ENCODE results near the gene TDRD9.

The TDRD9 gene

GRCh38 chr14:103928011-103928890 is at the start of gene TDRD9:
TSS of gene TDRD9 (plus strand) at chr14:103928456. CDS start at chr14:103928510, 54 bp downstream.
- H3K4me3 ChIP-seq (ENCODE audit: low read depth, low read length): no peak within 1 kb of the TSS
- no peak within 1 kb of the TSS for H3K27ac ChIP-seq
- TF ChIP-seq, protein P1, sequence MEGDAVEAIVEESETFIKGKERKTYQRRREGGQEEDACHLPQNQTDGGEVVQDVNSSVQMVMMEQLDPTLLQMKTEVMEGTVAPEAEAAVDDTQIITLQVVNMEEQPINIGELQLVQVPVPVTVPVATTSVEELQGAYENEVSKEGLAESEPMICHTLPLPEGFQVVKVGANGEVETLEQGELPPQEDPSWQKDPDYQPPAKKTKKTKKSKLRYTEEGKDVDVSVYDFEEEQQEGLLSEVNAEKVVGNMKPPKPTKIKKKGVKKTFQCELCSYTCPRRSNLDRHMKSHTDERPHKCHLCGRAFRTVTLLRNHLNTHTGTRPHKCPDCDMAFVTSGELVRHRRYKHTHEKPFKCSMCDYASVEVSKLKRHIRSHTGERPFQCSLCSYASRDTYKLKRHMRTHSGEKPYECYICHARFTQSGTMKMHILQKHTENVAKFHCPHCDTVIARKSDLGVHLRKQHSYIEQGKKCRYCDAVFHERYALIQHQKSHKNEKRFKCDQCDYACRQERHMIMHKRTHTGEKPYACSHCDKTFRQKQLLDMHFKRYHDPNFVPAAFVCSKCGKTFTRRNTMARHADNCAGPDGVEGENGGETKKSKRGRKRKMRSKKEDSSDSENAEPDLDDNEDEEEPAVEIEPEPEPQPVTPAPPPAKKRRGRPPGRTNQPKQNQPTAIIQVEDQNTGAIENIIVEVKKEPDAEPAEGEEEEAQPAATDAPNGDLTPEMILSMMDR (IDR thresholded peaks at IDR 0.05; ENCODE audit: low read depth, low read length, missing control alignments): no peak
- H3K36me3 ChIP-seq (replicated peaks): no peaks in the 10 kb centered on the region
- in situ Hi-C loops (cut with HindIII; ENCODE audit: low pct_ligation_motif_present, low sequenced_read_pairs): no loop called here
- H3K27me3 ChIP-seq (replicated peaks): no peaks in the 10 kb centered on the region
- no peak for DNase-seq

DNA sequence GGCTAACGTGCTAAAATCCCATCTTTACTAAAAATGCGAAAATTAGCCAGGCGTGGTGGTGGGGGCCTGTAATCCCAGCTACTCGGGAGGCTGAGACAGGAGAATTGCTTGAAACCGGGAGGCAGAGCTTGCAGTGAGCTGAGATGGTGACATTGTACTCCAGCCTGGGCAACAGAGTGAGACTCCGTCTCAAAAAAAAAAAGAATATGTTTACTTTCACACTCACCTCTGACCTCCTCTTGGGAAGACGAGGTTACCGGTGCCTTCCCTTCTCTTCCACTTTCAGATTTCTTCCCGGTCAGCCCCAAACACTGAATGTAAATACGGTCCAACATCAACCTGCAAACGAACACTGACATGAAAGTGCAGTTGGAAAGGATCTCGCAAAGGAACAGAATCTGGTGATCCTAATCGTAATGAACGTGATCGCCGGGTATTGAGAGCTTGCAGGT is 49.1 kb upstream of the TDRD9 start:
- DNase-seq: no peak
- Histone ChIP-seq H3K27ac (no peak overlapping the region), H3K27me3 (replicated peaks) (no peaks in the 10 kb centered on the region), H3K36me3 (replicated peaks) (no peaks in the 10 kb centered on the region), H3K4me3 (ENCODE audit: low read depth, low read length) (no peak overlapping the region)
- TF ChIP-seq, protein P1 (IDR thresholded peaks at IDR 0.05; ENCODE audit: low read depth, low read length, missing control alignments): no peak
- in situ Hi-C loops (cut with HindIII; ENCODE audit: low pct_ligation_motif_present, low sequenced_read_pairs): no loop called here

DNA sequence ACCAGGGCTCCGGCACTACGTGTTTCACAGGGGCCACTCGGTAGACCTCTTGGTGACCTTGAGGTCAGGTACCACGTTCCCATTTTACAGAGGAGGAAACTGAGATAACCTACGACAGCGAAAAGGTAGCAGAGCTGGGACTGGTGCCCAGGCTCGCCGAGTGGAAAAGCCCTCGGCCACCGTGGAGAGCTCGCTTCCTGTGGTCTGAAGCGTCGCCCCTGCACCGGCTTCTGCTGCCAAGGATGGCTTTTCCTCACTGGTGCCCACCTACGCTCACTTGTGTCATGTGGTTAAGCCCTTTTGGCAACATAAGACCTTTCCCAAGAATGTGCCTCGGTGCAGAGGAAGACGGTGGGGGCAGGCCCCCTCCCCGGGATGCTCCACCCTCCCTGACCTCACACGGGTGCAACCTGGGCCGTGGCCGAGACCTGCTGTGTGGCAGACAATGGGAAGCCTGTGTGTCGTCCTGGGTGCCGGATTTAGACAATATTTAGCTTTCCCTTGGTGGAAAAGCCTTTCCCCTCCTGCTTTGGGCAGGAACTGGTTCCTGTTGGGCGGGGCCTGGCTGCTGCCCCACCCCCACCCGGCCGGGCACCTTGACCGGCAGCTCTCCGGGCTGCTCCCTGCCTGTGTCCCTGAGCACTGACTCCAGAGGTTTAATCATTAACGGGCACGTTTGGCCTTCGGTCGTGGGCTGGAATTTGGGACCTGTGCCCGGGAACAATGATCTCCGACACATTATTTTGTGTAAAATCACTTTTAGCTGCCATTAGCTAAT is 48.5 kb upstream of the TDRD9 start:
- TF ChIP-seq, protein P1 (IDR thresholded peaks at IDR 0.05; ENCODE audit: low read depth, low read length, missing control alignments): no peak
- H3K36me3 ChIP-seq (replicated peaks): no peaks in the 10 kb centered on the region
- no peaks in the 10 kb centered on the region for H3K27me3 ChIP-seq (replicated peaks)
- in situ Hi-C loops (cut with HindIII; ENCODE audit: low pct_ligation_motif_present, low sequenced_read_pairs): no loop called here
- no peak for DNase-seq
- H3K4me3 ChIP-seq (ENCODE audit: low read depth, low read length): peak overlapping the region; percentile 9
- H3K27ac ChIP-seq: no peak overlapping the region

- TF ChIP-seq, protein P1 (IDR thresholded peaks at IDR 0.05; ENCODE audit: low read depth, low read length, missing control alignments): no peak
- DNase-seq: peak; percentile 15
- H3K36me3 ChIP-seq (replicated peaks): no peaks in the 10 kb centered on the region
- H3K4me3 ChIP-seq (ENCODE audit: low read depth, low read length): no peak overlapping the region
- H3K27ac ChIP-seq: no peak overlapping the region
- H3K27me3 ChIP-seq (replicated peaks): no peaks in the 10 kb centered on the region
- in situ Hi-C loops (cut with HindIII; ENCODE audit: low pct_ligation_motif_present, low sequenced_read_pairs): no loop called here
Measured at GRCh38 chr14:103880348-103881267, 47.6 kb upstream of the TDRD9 start.

Measured in brain microvascular endothelial cell (primary cell).